Fibroblast of skin of right biceps (primary cell): ENCODE measurements around the gene CAPS.
"Not testable (repeated sequence)": the region's sequence is repeated elsewhere in the genome, so short reads cannot be mapped to it uniquely, and the experiment has no call there.

Experiments
- DNase-seq: peaks from one replicate; pipeline ENCODE4 v3.0.0-alpha.2; 2013

Gene CAPS

GRCh38 chr19:5913739-5914357 is at the start of gene CAPS:
Gene CAPS, plus strand, starts transcription at chr19:5914254. Its CDS starts 153 bp downstream, at chr19:5914407.
- peak; percentile 28 for DNase-seq

DNA sequence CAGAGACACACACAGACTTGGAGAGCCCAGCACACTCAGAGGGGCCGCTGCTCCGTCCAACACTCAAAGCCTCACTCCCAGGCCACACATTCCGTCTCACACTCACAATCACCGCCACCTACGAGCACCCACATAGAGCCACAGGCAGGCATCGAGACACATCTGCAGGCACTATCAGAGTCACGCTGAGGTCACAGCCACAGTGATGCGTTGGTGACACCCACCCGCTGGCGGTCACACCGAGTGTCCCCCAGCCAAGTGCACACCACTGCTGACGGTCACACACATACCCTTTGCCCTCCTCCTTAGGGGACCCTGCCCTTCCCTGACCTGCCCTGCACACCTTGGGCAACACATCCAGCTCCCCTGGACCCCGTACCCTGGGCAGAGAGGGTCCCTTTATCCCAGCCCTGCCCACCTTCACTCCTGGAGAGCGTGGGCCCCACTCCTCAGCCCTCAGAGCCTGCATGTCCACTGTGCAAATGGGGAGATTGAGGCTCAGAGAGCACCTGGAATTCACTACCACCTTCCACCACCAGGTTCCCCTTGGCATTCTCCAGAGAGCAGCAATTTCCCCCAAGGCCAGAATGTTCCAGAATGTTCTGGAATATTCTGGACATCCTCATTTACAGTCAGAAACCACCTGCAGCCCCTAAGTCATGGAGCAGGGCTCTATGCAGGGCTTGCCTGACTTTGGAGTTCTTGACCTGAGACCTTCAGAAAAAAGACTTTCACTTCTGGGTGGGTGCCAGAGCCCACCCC is 49.1 kb upstream of the CAPS start:
- DNase-seq, result no peak

- no peak for DNase-seq
Observed at GRCh38 chr19:5865772-5866171, 48.3 kb upstream of the CAPS start.

DNA sequence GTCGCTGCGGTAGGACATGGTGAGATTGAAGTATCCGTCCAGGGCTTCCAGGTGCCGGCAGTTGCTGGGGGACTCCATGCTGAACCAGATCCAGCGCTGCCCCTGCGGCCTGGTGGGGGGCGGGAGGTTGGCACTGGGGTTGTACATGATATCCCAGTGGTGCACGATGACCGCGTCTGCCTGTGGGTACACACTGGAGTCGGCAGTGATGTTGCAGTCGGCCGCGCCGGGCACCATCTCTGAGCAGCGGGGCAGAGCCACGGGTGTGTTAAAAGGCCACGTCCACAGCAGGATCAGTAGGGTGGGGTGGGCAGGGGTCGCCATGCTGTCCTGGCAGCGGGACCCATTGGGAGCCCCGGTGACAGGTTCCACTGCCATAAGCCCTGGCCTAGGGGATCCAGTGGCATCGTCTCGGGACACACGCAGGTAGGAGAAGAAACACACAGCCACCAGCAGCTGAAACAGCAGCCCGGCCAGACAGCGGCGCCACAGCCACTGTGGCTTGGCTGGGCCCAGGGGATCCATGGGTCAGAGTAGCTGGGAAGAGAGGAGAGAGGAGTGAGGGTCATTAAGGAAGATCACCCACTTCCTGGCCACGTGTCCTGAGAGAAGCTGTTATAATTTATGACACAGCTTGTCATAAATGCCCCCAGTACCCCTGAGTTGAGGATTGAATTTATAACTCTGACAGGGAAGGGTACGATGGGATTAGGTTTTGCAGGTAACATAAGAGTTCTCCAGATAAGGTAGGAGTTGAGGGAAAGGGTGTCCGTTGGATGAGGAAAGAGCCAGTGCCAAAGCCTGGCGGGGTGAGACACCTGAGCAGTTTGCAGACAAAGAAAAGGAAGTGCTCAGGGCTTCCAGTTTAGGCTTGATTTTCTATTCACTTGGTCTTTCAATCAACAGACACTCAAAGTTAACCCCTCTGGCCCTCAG is 46.6 kb upstream of the CAPS start:
- no peak for DNase-seq

GRCh38 chr19:5870986-5871394 is 43.1 kb upstream of the CAPS start:
- DNase-seq, result no peak

DNA sequence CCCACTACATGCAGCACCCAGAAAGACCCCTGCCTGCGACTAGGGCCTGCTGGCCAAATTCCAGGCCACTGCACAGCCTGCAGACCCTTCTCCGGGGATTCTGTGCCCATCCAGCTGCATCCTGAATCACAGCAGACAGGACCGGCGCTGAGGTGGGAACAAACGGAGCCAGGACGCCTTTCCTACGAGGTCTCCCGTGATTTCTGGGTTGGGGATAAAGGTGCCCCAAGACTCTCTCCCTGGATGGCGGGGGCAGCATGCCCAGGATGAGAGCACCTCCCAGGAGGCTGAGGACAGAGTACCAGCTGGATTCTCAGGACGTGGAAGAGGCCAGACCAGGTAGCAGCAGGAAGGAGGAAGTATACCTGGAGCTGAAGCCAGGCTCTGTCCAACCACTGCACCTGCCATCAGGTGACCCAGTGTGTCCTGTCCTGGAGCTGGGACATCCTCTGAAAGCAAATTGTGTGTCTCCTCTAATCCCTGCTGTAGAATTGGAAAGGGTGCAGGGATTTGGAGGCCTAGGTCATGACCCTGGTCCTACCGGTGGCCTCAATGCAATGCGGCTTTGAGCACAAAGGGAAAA is 40.3 kb upstream of the CAPS start:
- no peak for DNase-seq

DNA sequence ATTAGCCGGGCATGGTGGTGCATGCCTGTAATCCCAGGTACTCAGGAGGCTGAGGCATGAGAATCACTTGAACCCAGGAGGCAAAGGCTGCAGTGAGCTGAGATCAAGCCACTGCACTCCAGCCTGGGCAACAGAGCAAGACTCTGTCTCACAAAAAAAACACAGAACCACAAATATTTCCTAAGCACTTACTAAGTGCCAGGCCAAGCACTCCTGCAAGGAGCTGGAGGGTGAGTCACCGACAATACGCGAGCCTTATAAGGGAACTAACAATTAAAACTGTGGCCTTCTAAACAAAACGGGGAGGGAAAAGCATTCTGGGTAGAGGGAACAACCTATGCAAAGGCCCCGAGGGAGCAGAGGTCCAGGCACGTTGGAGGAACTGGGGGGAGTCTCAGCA is 39.6 kb upstream of the CAPS start:
- peak; percentile 76 for DNase-seq

- DNase-seq, result no peak
Observed at GRCh38 chr19:5877427-5877826, 36.6 kb upstream of the CAPS start.

DNA sequence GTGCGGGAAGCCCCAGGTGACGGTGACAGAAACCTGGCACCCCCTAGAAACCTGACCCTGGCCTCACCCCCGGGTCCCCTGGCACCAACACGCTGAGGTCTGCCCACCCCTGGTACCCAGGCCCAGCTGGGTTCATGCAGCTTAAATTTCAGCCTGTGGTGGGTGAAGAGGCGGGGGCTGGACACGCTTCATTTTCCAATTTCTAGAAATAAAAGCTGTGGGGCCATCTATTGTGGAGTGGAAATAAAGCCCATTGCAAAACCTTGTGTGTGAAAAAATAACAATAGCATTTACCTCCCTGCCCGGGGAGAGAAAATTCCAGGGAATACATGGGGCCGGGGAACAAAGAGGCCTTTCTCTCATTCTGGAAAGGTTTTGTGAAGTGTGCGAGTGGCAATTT is 36.2 kb upstream of the CAPS start:
- DNase-seq, result no peak

DNA sequence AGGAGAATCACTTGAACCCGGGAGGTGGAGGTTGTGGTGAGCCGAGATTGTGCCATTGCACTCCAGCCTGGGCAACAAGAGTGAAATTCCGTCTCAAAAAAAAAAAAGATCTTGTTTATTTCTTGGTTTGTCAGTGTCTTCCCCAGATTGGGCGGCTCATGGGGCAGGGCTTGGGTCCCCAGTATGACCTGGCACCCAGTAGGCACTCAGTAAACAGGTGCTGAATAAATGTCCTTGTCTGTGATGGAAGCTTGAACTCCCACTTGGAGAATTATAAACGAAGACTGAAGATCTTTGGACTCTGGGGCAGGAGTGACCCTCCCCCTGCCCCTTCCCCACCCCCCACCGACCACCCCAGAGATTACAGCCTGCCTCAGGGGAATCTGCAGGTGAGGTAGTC is 33.9 kb upstream of the CAPS start:
- no peak for DNase-seq

- peak; percentile 82 for DNase-seq
Observed at GRCh38 chr19:5880604-5881078, 33.4 kb upstream of the CAPS start.

DNA sequence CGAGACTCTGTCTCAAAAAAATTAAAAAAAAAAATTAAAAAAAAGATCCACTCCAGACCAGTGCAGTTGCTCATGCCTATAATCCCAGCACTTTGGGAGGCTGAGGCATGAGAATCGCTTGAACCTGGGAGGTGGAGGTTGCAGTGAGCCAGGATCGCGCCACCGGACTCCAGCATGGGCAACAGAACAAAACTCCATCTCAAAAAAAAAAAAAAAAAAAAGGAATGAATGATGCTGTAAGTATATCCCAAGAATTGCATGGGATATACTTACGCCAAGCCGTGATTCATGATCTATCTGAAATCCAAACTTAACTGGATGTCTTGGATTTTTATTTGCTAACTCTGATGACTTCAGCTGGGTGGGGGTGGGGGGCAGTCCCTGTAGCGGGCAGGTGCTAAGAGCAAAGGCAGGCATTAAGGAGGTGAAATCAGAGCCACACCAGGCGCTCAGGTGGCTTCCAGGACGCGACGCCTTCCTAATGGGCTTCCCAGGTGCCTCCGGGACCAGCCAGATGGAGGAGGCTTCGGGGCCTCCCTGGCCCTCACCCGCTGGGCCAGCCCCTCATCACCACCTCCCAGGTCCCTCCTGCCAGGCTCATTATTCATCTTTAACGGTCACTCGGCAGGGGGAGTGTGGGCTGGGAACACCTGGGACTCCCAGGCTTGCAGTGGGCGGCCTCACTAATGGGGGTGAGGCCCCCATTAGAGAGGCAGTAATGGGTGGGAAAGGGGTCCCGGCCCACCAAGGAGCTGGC is 32.3 kb upstream of the CAPS start:
- DNase-seq, result no peak

GRCh38 chr19:5882421-5882968 is 31.6 kb upstream of the CAPS start:
- DNase-seq, result no peak

DNA sequence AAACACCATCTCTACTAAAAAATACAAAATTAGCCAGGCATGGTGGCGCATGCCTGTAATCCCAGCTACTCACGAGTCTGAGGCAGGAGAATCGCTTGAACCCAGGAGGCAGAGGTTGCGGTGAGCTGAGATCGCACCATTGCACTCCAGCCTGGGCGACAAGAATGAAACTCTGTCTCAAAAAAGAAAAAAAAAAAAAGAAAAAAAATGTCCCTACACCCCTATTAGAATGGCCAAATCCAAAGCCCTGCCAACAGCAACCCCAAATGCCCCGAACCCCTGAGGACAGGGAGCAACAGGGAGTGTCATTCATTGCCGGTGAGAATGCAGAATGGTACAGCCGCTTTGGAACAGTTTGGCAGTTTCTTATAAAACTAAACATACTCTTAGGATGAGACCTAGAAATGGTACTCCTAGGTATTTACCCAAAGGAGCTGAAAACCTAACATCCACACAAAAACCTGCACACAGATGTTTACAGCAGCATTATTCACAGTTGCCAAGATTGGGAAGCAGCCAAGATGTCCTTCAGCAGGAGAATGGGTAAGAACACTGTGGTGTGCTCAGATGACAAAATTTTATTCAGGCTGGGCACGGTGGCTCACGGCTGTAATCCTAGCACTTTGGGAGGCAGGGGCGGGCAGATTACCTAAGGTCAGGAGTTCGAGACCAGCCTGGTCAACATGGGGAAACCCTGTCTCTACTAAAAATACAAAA is 30.7 kb upstream of the CAPS start:
- not testable (repeated sequence) for DNase-seq

DNA sequence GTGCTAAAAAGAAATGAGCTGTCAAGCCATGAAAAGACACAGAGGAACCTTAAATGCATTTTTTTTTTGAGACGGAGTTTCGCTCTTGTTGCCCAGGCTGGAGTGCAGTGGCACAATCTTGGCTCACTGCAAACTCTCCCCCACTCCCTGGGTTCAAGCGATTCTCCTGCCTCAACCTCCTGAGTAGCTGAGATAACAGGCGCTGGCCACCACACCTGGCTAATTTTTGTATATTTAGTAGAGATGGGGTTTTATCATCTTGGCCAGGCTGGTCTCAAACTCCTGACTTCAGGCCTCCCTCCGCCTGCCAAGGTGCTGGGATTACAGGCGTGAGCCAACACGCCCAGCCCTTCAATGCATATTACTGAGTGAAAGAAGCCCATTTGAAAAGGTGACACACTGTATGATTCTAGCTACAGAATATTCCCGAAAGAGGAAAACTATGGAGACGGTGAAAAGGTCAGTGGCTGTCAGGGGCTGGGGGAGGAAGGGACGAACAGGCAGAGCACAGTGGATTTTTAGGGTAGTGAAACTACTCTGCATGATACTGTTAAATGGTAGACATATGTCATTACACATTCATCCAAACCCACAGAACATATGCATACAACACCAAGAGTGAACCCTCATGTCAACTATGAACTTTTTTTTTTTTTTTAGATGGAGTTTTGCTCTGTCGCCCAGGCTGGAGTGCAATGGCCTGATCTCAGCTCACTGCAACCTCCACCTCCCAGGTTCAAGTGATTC is 29.8 kb upstream of the CAPS start:
- not testable (repeated sequence) for DNase-seq

- DNase-seq, result no peak
Observed at GRCh38 chr19:5889288-5889971, 24.6 kb upstream of the CAPS start.

GRCh38 chr19:5890099-5890498 is 24.0 kb upstream of the CAPS start:
- no peak for DNase-seq

- DNase-seq, result no peak
Observed at GRCh38 chr19:5891572-5891937, 22.5 kb upstream of the CAPS start.

DNA sequence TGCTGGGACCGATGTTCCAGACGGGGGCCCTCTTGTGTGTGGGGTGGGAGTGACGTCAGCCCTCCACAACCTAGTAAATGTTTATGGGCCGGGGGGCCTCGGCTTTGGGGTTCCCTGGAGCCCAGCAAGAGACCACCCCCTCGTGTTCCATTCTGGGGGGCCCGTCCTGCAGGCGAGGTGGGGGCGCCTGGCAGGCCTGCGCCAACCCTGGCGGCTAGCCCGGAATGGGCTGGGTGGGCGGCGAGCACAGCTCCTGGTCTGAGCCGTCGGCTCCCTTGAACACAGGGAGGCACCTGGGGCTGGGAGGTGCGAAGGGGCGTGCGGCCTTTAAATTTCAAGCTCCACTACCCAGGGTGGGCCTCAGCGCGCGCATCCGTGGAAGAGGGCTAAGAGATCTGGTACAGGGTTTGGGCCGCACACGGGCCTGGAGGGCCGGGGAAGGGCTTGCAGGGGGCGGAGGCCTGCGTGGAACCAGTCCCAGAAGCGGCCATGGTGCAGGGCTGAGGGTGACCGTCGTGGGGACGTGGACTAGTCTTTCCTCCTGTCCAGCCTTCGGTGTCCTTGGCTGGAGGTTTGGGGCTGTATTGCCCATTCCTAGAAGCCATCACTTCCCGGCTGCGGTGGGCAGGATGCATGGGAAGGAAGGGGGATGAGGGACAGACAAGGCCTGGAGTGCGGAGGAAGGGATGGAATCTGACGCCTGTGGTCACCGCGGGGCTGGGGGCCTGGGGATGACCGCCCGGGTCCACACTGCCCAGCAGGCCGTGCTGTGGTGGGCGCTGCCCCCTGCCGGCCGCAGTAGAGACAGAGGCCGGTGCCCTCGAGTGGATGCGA is 21.9 kb upstream of the CAPS start:
- peak; percentile 38 for DNase-seq
